Lung microvascular endothelial cell (primary cell): ENCODE measurements around the gene SLC18A3. TPM values are rescaled to one million over a fixed set of nuclear protein-coding genes. Genes with fewer than 3 reads are reported as not detected.

Source experiments
- DNase-seq, 2 donors: peaks; one replicate each; pipeline versions ENCODE4 v3.0.0 to v3.0.0-alpha.2; 2010; ENCODE audit warnings: low read depth in 2 of 2
- total RNA-seq: library from RNA; depleted of rRNA; stranded (reverse); fragments of >200 nt; gene quantifications from 2 replicates; pipeline ENCODE4 v1.2.1, GENCODE V29; 2014

SLC18A3 gene
- total RNA-seq, 1 donor from 2014 or later = not detected

GRCh38 chr10:49650724-49651034 lies 40.6 kb downstream of the SLC18A3 start:
- DNase-seq = no peak

GRCh38 chr10:49651039-49651835 lies 41.1 kb downstream of the SLC18A3 start:
- DNase-seq = no peak

- DNase-seq = no peak
Measured at GRCh38 chr10:49651917-49652316, 41.8 kb downstream of the SLC18A3 start.

- DNase-seq = no peak
Measured at GRCh38 chr10:49652421-49653272, 42.5 kb downstream of the SLC18A3 start.

GRCh38 chr10:49653273-49653929 lies 43.3 kb downstream of the SLC18A3 start:
- DNase-seq = no peak

- DNase-seq = no peak
Measured at GRCh38 chr10:49654036-49654693, 44.1 kb downstream of the SLC18A3 start.

GRCh38 chr10:49655099-49655498 lies 45.0 kb downstream of the SLC18A3 start:
- no peak for DNase-seq

GRCh38 chr10:49656845-49657493 lies 46.9 kb downstream of the SLC18A3 start:
- DNase-seq = no peak

GRCh38 chr10:49657606-49658005 lies 47.5 kb downstream of the SLC18A3 start:
- DNase-seq = no peak

- no peak for DNase-seq
Measured at GRCh38 chr10:49661140-49661856, 51.2 kb downstream of the SLC18A3 start.

Other genes with a start within 250 kb of the SLC18A3 start
- gene DRGX, start 214.2 kb upstream of the SLC18A3 start, total RNA-seq = not detected in 2 replicates
- gene ERCC6, start 71.2 kb upstream of the SLC18A3 start, total RNA-seq = 9.8 and 10.7 TPM in 2 replicates
- gene CHAT, start 3.7 kb downstream of the SLC18A3 start, total RNA-seq = not detected in 2 replicates
- gene C10orf53, start 69.3 kb downstream of the SLC18A3 start, total RNA-seq = not detected in 2 replicates
- 0.20 and 0.22 TPM in 2 replicates for gene OGDHL, start 152.0 kb downstream of the SLC18A3 start, total RNA-seq